ENCODE data around the gene LTF. TPM values are rescaled to one million over a fixed set of nuclear protein-coding genes. Genes with fewer than 3 reads are reported as not detected.

The LTF gene
- total and polyA plus RNA-seq, 2 donors (not counting 1 experiment from before 2014, with no cell fraction given): 0.22 TPM; not detected in 1

- ATAC-seq (ENCODE audit: low read depth): no peak
- ChIA-PET CTCF (interaction anchor here (1.4 kb wide), 1 partner anchor 305 kb away, joined by 3 read pairs; no protein-coding TSS in a partner anchor), POLR2A (no interaction called here)
- H3K4me1 Mint-ChIP-seq: peaks cover 18% of the 10 kb centered on the region
- no peak overlapping the region for H3K4me3 ChIP-seq (ENCODE audit: control extremely low read depth in 1 of 5, extremely low read depth in 1 of 5, insufficient read depth in 1 of 5, low read depth in 2 of 5, low read length in 4 of 5)
- H3K4me1 ChIP-seq (ENCODE audit: control insufficient read depth in 2 of 2, insufficient read depth in 2 of 2, low read length in 2 of 2): peaks cover 10 to 16% of the 10 kb centered on the region in 2 donors
- no peak overlapping the region for H3K9ac ChIP-seq (ENCODE audit: low read length)
- intact Hi-C loops (cut with micrococcal nuclease): no loop called here
- no peak for DNase-seq
- peaks cover 3% of the 10 kb centered on the region for H3K9me3 Mint-ChIP-seq (ENCODE audit: insufficient read depth)
- H3K79me2 ChIP-seq (ENCODE audit: control insufficient read depth, insufficient read depth, low read length): no peaks in the 10 kb centered on the region
- no peak overlapping the region for H3K27ac ChIP-seq (ENCODE audit: low read length in 2 of 2)
- no peaks in the 10 kb centered on the region for H3K9me3 ChIP-seq (ENCODE audit: control extremely low read depth in 1 of 3, control insufficient read depth in 2 of 3, insufficient read depth in 1 of 3, low read length in 2 of 3)
- no peak overlapping the region for H3K27ac Mint-ChIP-seq
- H3K27me3 Mint-ChIP-seq: no peaks in the 10 kb centered on the region
- H4K20me1 ChIP-seq (ENCODE audit: control insufficient read depth, insufficient read depth, low read length, poor library complexity, severe bottlenecking): no peaks in the 10 kb centered on the region
- no peak overlapping the region for H3K4me2 ChIP-seq (replicated peaks; ENCODE audit: low read depth, low read length, poor library complexity, severe bottlenecking)
- no peaks in the 10 kb centered on the region for H3K36me3 ChIP-seq (replicated peaks in 1 of 2; ENCODE audit: control extremely low read depth in 1 of 2, control insufficient read depth in 1 of 2, extremely low read depth in 1 of 2, insufficient read depth in 2 of 2, low read length in 1 of 2)
- H2AFZ ChIP-seq (ENCODE audit: insufficient read depth, low read depth, low read length, poor library complexity, severe bottlenecking): no peak overlapping the region
- H3K4me3 Mint-ChIP-seq: no peak overlapping the region
- 92% methylated on average over 5 of the region's 8 CpGs for WGBS (ENCODE audit: insufficient coverage)
- H3K27me3 ChIP-seq (replicated peaks in 1 of 4; ENCODE audit: control extremely low read depth in 1 of 4, control insufficient read depth in 3 of 4, insufficient read depth in 4 of 4, low read length in 3 of 4): no peaks in the 10 kb centered on the region
- TF ChIP-seq CTCF (IDR thresholded peaks at IDR 0.05) (no peak), EZH2 (IDR thresholded peaks at IDR 0.05; ENCODE audit: borderline replicate concordance, insufficient read depth, low read depth, low read length, poor library complexity, severe bottlenecking) (no peak)
These were observed 64.5 kb downstream of the LTF start for GRCh38 chr3:46400000-46400734.

GRCh38 chr3:46399557-46399956, 65.1 kb downstream of the LTF start:
- Histone ChIP-seq H3K4me1 (ENCODE audit: control insufficient read depth in 2 of 2, insufficient read depth in 2 of 2, low read length in 2 of 2) (peaks cover 10 to 16% of the 10 kb centered on the region in 2 donors), H3K79me2 (ENCODE audit: control insufficient read depth, insufficient read depth, low read length) (no peaks in the 10 kb centered on the region), H3K27me3 (replicated peaks in 1 of 4; ENCODE audit: control extremely low read depth in 1 of 4, control insufficient read depth in 3 of 4, insufficient read depth in 4 of 4, low read length in 3 of 4) (no peaks in the 10 kb centered on the region), H2AFZ (ENCODE audit: insufficient read depth, low read depth, low read length, poor library complexity, severe bottlenecking) (no peak overlapping the region), H3K36me3 (replicated peaks in 1 of 2; ENCODE audit: control extremely low read depth in 1 of 2, control insufficient read depth in 1 of 2, extremely low read depth in 1 of 2, insufficient read depth in 2 of 2, low read length in 1 of 2) (no peaks in the 10 kb centered on the region), H3K9ac (ENCODE audit: low read length) (no peak overlapping the region), H4K20me1 (ENCODE audit: control insufficient read depth, insufficient read depth, low read length, poor library complexity, severe bottlenecking) (no peaks in the 10 kb centered on the region), H3K9me3 (ENCODE audit: control extremely low read depth in 1 of 3, control insufficient read depth in 2 of 3, insufficient read depth in 1 of 3, low read length in 2 of 3) (no peaks in the 10 kb centered on the region), H3K4me2 (replicated peaks; ENCODE audit: low read depth, low read length, poor library complexity, severe bottlenecking) (no peak overlapping the region), H3K4me3 (ENCODE audit: control extremely low read depth in 1 of 5, extremely low read depth in 1 of 5, insufficient read depth in 1 of 5, low read depth in 2 of 5, low read length in 4 of 5) (no peak overlapping the region), H3K27ac (ENCODE audit: low read length in 2 of 2) (no peak overlapping the region)
- H3K27ac Mint-ChIP-seq: no peak overlapping the region
- H3K4me3 Mint-ChIP-seq: no peak overlapping the region
- ATAC-seq (ENCODE audit: low read depth): no peak
- ChIA-PET CTCF (interaction anchor here (1.4 kb wide), 1 partner anchor 304 kb away, joined by 3 read pairs; no protein-coding TSS in a partner anchor), POLR2A (no interaction called here)
- H3K4me1 Mint-ChIP-seq: peaks cover 23% of the 10 kb centered on the region
- no peak for DNase-seq
- H3K9me3 Mint-ChIP-seq (ENCODE audit: insufficient read depth): peaks cover 3% of the 10 kb centered on the region
- intact Hi-C loops (cut with micrococcal nuclease): no loop called here
- WGBS (ENCODE audit: insufficient coverage): 100% methylated on average over 1 of the region's 2 CpGs
- TF ChIP-seq EZH2 (IDR thresholded peaks at IDR 0.05; ENCODE audit: borderline replicate concordance, insufficient read depth, low read depth, low read length, poor library complexity, severe bottlenecking): no peak
- TF ChIP-seq CTCF (IDR thresholded peaks at IDR 0.05): no peak
- no peaks in the 10 kb centered on the region for H3K27me3 Mint-ChIP-seq
